GM19025 (cell line): ENCODE data around the gene SLU7.

Experiments
- ATAC-seq: cut with Tn5 transposase; IDR thresholded peaks from one replicate; pipeline ENCODE4 v1.9.1; 2021; ENCODE audit warnings: mild to moderate bottlenecking, low read depth, moderate library complexity; ENCODE audit not compliant: unreplicated experiment

The SLU7 gene

GRCh38 chr5:160418561-160419457, at the start of gene SLU7:
Gene SLU7, minus strand, starts transcription at chr5:160419081. Its CDS starts 3,787 bp downstream, at chr5:160415294.
- peak; percentile 66 for ATAC-seq

- ATAC-seq: no peak
These were observed 49.6 kb upstream of the SLU7 start for GRCh38 chr5:160468363-160468975.

GRCh38 chr5:160467555-160468362, 48.9 kb upstream of the SLU7 start:
- peak; percentile 91 for ATAC-seq

- ATAC-seq: no peak
These were observed 48.1 kb upstream of the SLU7 start for GRCh38 chr5:160466889-160467554.

GRCh38 chr5:160466116-160466515, 47.2 kb upstream of the SLU7 start:
- ATAC-seq: no peak

- no peak for ATAC-seq
These were observed 45.6 kb upstream of the SLU7 start for GRCh38 chr5:160464466-160464797.

GRCh38 chr5:160463740-160464465, 45.0 kb upstream of the SLU7 start:
- ATAC-seq: no peak

GRCh38 chr5:160463227-160463626, 44.3 kb upstream of the SLU7 start:
- ATAC-seq: no peak

- peak; percentile 33 for ATAC-seq
These were observed 43.3 kb upstream of the SLU7 start for GRCh38 chr5:160462167-160462566.

- no peak for ATAC-seq
These were observed 42.5 kb upstream of the SLU7 start for GRCh38 chr5:160461378-160461777.

GRCh38 chr5:160460377-160461049, 41.6 kb upstream of the SLU7 start:
- ATAC-seq: no peak

GRCh38 chr5:160458806-160459800, 40.2 kb upstream of the SLU7 start:
- peak; percentile 63 for ATAC-seq

- no peak for ATAC-seq
These were observed 38.4 kb upstream of the SLU7 start for GRCh38 chr5:160457252-160457651.

GRCh38 chr5:160456480-160457177, 37.7 kb upstream of the SLU7 start:
- no peak for ATAC-seq

- ATAC-seq: no peak
These were observed 36.7 kb upstream of the SLU7 start for GRCh38 chr5:160455600-160455999.

- ATAC-seq: no peak
These were observed 34.9 kb upstream of the SLU7 start for GRCh38 chr5:160453751-160454150.

GRCh38 chr5:160452795-160453194, 33.9 kb upstream of the SLU7 start:
- no peak for ATAC-seq

- ATAC-seq: no peak
These were observed 33.2 kb upstream of the SLU7 start for GRCh38 chr5:160452036-160452435.
